Stimulated activated CD8-positive, alpha-beta memory T cell treated with anti-CD3 and anti-CD28 coated beads, Interleukin-4, amount 100 ng/mL, for 48 hours (primary cell): ENCODE data around the gene MAPT.
"Not testable (repeated sequence)": the region's sequence is repeated elsewhere in the genome, so short reads cannot be mapped to it uniquely, and the experiment has no call there.

Experiments used
- DNase-seq: peaks from one replicate; pipeline ENCODE4 v3.0.0-alpha.2; 2020

Gene MAPT

GRCh38 chr17:45997166-45997565, 102.8 kb downstream of the MAPT start:
- no peak for DNase-seq

- DNase-seq = no peak
Observed at GRCh38 chr17:45997624-45998023, 103.3 kb downstream of the MAPT start.

GRCh38 chr17:45998987-45999899, 104.9 kb downstream of the MAPT start, which contains the start of gene STH:
STH (plus strand) TSS chr17:45999250; CDS start chr17:45999280, 30 bp downstream.
- no peak for DNase-seq

GRCh38 chr17:45999900-46000290, 105.5 kb downstream of the MAPT start:
- DNase-seq = no peak

GRCh38 chr17:46000292-46000691, 105.9 kb downstream of the MAPT start:
- no peak for DNase-seq

- no peak for DNase-seq
Observed at GRCh38 chr17:46000757-46001156, 106.4 kb downstream of the MAPT start.

- no peak for DNase-seq
Observed at GRCh38 chr17:46001390-46002310, 107.3 kb downstream of the MAPT start.

- DNase-seq = peak; percentile 86
Observed at GRCh38 chr17:46002311-46002972, 108.1 kb downstream of the MAPT start.

GRCh38 chr17:46002973-46003316, 108.6 kb downstream of the MAPT start:
- no peak for DNase-seq

- DNase-seq = no peak
Observed at GRCh38 chr17:46003907-46004748, 109.8 kb downstream of the MAPT start.

GRCh38 chr17:46006082-46006481, 111.7 kb downstream of the MAPT start:
- DNase-seq = not testable (repeated sequence)

- no peak for DNase-seq
Observed at GRCh38 chr17:46007461-46007965, 113.2 kb downstream of the MAPT start.

- no peak for DNase-seq
Observed at GRCh38 chr17:46008591-46008990, 114.2 kb downstream of the MAPT start.

GRCh38 chr17:46009681-46010596, 115.6 kb downstream of the MAPT start:
- no peak for DNase-seq

GRCh38 chr17:46010597-46011186, 116.3 kb downstream of the MAPT start:
- DNase-seq = no peak

GRCh38 chr17:46011711-46012505, 117.6 kb downstream of the MAPT start:
- DNase-seq = no peak

GRCh38 chr17:46012506-46013079, 118.2 kb downstream of the MAPT start:
- no peak for DNase-seq

GRCh38 chr17:46013127-46013501, 118.8 kb downstream of the MAPT start:
- DNase-seq = no peak

GRCh38 chr17:46013502-46014165, 119.3 kb downstream of the MAPT start:
- DNase-seq = no peak
